Liver (tissue), 3 donors: ENCODE results near the gene RPUSD1.

Experiments used
- FOXA1 ChIP-seq: IDR thresholded peaks from 2 replicates; pipeline ENCODE4 v1.6.1; 2016; ENCODE audit warnings: antibody characterized with exemption
- GABPA ChIP-seq, 2 donors: IDR thresholded peaks in 1 of 2; conservative IDR thresholded peaks in 1 of 2; 2 replicates each; pipeline ENCODE4 v1.6.1; 2016; ENCODE audit warnings: antibody characterized with exemption in 2 of 2, mild to moderate bottlenecking in 1 of 2, moderate library complexity in 1 of 2
- TF ChIP-seq, protein P1 (sequence below): fragments of 150-350 bp; IDR thresholded peaks from 2 replicates; pipeline ENCODE4 v1.5.1; 2017; ENCODE audit warnings: improper control_type of control experiment, low read depth, low read length; ENCODE audit not compliant: missing input control
- donor health status: healthy.
- donor health status: healthy.

DNA sequence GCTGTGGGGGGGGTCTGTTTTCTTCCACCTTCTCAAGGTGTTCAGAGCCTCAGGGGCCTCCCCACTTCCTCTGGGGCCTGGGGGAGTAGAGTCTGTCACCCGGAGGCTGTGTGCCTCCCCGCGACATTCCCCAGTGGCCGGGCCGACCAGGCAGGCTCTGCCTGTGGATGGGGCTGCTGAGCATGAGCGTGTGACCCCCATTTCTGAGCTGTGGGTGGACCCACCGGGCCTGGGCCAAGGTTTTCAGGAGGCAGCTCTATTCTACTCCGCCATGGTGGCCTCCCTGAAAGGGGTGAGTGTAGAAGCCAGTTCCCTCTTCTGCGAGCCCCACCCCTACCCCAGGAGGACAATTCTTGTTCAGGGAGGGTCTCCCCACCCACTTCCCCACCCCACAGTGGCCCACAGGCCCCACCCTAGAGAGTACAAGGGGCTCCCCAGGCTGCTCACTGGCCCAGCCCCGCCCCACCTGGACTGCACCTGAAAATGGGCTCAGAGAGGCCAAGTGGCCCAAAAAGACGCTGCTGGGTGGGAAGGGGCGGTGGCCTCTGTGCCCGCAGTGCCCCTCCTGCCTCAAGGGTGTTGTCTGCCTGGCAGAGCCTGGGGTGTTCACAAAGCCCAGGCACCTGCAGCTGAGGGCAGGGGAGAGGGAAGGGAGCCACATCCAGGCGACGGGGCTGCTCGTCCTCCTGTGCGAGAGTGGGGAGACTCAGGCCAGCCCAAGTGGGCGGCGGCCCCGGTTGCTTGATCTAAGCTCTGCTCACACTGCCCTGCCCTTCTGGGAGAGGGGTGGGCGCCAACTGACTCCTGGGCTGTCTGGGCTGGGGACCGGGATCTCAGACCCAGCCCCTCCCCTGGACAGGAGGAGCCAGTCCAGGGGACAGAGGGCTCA, 26.3 kb downstream of the RPUSD1 start:
- TF ChIP-seq, protein P1, sequence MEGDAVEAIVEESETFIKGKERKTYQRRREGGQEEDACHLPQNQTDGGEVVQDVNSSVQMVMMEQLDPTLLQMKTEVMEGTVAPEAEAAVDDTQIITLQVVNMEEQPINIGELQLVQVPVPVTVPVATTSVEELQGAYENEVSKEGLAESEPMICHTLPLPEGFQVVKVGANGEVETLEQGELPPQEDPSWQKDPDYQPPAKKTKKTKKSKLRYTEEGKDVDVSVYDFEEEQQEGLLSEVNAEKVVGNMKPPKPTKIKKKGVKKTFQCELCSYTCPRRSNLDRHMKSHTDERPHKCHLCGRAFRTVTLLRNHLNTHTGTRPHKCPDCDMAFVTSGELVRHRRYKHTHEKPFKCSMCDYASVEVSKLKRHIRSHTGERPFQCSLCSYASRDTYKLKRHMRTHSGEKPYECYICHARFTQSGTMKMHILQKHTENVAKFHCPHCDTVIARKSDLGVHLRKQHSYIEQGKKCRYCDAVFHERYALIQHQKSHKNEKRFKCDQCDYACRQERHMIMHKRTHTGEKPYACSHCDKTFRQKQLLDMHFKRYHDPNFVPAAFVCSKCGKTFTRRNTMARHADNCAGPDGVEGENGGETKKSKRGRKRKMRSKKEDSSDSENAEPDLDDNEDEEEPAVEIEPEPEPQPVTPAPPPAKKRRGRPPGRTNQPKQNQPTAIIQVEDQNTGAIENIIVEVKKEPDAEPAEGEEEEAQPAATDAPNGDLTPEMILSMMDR = no peak
- TF ChIP-seq GABPA (IDR thresholded peaks at IDR 0.05 in 1 of 2, conservative IDR thresholded peaks at IDR 0.05 in 1 of 2) = no peak
- no peak for TF ChIP-seq FOXA1
